Subcutaneous adipose tissue (tissue), 4 donors: ENCODE results near the gene MILR1. TPM values are rescaled to one million over a fixed set of nuclear protein-coding genes. Genes with fewer than 3 reads are reported as not detected.

Experiments used
- total RNA-seq, 4 donors: library from RNA; depleted of rRNA; stranded (reverse); fragments of >200 nt; gene quantifications; one replicate each; pipeline ENCODE4 v1.1.0, GENCODE V29; 2016
- TF ChIP-seq, protein P1 (sequence below): fragments of 450-650 bp; IDR thresholded peaks from one replicate; pipeline ENCODE4 v1.5.1; 2016; ENCODE audit warnings: low read depth, mild to moderate bottlenecking, control low read depth, antibody characterized with exemption, moderate library complexity

Gene MILR1
- total RNA-seq, 4 donors from 2014 or later = 9.9 to 39.6 (median 14.6) TPM

DNA sequence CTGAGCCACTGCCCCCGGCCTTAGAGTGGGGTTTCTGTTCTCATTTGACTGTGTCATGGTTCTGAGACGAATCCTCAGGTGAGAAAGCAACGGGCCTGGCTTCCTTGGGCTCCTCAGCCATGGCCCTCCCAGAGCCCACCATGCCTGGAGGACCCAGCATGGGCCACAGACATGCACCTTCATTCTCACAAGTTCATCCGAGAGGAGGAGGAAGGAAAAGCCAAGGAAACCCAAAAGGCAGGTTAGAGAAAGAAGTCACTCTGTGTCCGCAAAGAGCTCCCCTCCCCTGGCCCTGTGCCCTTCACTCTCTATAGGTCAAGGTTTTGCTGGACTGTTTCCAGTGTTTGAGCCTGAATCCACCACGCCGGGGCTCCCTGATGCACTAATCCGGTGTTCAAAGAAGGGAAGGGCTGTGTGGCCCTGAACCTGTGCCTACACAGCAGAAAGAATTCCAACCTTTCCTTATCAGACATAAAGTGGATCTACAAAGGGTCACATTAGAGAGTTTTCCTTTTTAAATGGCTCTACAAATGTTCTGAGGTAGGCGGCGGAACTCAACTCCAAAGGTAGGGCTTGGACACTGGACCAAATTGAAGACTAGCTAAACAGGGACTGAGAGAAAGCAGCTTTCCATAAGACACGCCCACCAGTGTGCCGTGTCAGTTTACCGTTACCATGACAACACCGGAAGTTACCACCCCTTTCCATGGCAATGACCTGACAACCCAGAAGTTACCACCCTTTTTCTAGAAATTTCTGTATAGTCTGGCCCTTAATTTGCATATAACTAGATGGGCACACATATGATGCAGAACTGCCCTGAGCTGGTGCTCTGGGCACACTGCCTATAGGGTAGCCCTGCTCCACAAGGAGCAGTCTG is 42.4 kb upstream of the MILR1 start:
- TF ChIP-seq, protein P1, sequence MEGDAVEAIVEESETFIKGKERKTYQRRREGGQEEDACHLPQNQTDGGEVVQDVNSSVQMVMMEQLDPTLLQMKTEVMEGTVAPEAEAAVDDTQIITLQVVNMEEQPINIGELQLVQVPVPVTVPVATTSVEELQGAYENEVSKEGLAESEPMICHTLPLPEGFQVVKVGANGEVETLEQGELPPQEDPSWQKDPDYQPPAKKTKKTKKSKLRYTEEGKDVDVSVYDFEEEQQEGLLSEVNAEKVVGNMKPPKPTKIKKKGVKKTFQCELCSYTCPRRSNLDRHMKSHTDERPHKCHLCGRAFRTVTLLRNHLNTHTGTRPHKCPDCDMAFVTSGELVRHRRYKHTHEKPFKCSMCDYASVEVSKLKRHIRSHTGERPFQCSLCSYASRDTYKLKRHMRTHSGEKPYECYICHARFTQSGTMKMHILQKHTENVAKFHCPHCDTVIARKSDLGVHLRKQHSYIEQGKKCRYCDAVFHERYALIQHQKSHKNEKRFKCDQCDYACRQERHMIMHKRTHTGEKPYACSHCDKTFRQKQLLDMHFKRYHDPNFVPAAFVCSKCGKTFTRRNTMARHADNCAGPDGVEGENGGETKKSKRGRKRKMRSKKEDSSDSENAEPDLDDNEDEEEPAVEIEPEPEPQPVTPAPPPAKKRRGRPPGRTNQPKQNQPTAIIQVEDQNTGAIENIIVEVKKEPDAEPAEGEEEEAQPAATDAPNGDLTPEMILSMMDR = no peak

DNA sequence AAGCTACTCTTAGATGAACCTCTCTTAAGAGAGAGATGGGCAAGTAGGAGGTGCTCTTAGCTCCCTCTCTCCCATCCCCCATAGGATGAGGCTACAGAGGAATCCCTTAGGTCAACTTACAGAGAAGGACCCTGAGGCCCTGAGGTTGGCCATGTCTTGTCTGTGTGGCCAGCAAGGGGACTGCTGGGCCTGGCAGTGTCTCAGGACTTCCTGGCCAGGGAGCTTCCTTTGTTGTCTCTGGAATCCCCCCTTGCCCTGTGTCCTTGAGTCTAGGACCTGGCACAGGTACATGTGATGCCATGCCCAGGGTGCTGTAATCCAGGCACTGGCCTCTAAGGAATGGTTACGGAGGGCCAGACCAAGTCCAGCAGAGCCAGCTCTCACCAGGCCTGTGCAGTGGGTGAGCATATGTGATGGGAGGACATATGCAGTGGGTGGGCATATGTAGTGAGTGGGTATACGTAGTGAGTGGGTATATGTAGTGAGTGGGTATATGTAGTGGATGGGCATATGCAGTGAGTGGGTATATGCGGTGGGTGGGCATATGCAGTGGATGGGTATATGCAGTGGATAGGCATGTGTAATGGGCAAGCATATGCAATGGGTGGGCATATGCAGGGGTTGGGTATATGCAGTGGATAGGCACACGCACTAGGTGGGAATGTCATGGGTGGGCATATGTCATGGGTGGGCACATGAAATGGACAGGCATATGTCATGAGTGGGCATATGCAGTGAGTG is 38.0 kb upstream of the MILR1 start:
- TF ChIP-seq, protein P1 = no peak

DNA sequence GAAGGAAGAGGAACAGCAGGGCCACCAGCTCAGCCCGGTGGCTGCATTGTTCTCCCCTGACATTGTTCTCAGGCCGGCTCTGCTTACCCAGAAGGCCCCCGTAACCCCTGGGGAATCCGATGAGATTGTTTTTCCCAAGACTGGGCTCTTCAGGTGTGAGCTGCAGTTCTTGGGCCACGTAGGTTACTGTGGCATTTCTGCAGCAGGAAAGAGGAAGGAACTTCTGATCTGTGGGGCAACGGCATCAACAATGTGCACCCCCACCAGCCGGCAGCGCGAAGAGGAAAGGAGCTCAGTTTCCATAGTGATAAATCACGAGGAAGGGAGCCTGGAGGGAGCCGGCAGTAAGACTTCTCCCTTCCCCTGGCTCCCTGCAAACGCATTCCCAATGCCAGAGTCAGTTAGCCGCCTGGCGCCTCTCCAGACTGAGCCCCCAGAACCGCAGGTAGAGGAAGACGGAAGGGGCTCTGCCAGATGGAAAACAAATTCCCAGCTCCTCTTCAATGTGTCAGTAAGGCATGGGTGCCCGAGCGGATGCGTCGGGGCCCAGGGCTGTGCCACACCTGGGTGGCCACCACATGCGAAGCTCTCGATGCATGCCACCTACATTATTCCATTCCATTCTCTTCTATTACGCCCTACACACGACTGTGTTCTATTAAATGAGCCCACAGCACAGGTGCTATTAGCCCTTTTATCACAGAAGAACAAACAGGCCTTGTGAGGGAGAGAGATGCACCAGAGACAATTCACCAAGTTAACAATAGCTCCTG is 36.7 kb upstream of the MILR1 start:
- TF ChIP-seq, protein P1 = no peak

DNA sequence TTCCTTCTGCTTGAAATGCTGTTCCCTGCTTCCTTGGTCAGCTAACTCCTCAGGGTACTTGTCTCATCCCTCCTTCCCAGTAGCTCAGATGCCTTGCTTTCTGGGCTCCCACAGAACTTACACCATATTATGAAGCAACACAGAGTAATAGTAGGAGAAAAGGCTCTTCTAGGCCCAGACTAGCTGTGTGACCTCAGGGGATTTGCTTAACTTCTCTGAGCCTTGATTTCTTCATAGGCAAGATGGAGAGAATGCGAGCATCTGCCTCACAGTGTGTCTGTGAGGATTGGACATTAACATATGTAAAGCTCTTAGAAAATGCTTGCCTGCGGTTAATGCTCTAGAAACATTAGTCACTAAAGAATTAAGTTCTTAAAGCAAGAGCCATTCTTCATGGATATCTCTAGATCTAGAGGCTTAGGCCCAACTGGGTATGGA is 36.0 kb upstream of the MILR1 start:
- TF ChIP-seq, protein P1 = no peak

DNA sequence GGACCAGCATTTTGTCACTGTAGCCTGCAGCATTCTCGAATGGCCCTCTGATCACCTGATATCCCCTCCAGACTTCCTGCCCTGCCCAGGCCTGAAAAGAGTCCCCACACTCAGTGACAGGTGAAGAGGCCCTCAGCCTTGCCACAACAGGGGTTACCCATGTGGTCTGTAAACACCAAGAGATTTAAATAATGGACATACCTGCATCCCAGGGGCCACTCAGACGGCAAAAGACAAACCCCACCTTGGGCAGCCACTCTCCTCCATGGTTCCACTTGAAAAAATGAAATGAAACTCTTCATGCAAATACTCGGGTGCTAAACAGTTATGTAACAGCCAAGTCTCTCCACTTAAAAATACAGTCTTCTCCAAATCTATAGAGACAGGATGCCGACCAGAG is 35.4 kb upstream of the MILR1 start:
- TF ChIP-seq, protein P1 = no peak

DNA sequence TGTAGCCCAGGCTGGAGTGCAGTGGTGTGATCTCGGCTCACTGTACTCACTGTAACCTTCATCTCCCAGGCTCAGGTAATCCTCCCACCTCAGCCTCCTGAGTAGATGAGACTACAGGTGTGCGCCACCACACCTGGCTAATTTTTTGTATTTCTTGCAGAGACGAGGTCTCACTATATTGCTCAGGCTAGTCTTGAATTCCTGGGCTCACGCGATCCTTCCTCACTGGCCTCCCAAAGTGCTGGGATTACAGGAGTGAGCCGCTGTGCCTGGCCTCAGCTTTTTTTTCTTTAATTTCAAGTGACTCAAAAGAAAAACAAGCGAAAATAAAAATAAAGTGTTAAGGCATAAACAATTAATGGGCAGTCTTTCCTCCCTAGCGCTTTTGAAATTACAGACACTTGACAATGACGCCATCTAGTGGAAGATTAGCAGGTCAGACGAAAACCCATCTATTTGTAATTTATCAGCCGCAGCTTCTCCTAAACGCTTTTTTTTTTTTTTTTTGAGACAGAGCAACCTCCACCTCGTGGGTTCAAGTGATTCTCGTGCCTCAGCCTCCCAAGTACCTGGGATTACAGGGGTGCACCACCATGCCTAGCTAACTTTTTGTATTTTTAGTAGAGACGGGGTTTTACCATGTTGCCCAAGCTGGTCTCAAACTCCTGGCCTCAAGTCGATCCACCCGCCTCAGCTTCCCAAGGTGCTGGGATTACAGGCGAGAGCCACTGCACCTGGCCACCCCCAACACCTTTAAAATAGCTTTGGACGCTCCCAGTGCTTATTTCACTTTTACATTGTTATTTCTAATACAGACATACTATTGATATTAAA is 30.2 kb upstream of the MILR1 start:
- TF ChIP-seq, protein P1 = no peak
